HG03354 (cell line): ENCODE data around the gene SREK1.
"Not testable (repeated sequence)": the region's sequence is repeated elsewhere in the genome, so short reads cannot be mapped to it uniquely, and the experiment has no call there.

Experiments
- ATAC-seq: cut with Tn5 transposase; IDR thresholded peaks from one replicate; pipeline ENCODE4 v1.9.1; 2021; ENCODE audit warnings: mild to moderate bottlenecking; ENCODE audit not compliant: unreplicated experiment, poor library complexity, severe bottlenecking

The SREK1 gene, protein sequence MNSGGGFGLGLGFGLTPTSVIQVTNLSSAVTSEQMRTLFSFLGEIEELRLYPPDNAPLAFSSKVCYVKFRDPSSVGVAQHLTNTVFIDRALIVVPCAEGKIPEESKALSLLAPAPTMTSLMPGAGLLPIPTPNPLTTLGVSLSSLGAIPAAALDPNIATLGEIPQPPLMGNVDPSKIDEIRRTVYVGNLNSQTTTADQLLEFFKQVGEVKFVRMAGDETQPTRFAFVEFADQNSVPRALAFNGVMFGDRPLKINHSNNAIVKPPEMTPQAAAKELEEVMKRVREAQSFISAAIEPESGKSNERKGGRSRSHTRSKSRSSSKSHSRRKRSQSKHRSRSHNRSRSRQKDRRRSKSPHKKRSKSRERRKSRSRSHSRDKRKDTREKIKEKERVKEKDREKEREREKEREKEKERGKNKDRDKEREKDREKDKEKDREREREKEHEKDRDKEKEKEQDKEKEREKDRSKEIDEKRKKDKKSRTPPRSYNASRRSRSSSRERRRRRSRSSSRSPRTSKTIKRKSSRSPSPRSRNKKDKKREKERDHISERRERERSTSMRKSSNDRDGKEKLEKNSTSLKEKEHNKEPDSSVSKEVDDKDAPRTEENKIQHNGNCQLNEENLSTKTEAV

DNA sequence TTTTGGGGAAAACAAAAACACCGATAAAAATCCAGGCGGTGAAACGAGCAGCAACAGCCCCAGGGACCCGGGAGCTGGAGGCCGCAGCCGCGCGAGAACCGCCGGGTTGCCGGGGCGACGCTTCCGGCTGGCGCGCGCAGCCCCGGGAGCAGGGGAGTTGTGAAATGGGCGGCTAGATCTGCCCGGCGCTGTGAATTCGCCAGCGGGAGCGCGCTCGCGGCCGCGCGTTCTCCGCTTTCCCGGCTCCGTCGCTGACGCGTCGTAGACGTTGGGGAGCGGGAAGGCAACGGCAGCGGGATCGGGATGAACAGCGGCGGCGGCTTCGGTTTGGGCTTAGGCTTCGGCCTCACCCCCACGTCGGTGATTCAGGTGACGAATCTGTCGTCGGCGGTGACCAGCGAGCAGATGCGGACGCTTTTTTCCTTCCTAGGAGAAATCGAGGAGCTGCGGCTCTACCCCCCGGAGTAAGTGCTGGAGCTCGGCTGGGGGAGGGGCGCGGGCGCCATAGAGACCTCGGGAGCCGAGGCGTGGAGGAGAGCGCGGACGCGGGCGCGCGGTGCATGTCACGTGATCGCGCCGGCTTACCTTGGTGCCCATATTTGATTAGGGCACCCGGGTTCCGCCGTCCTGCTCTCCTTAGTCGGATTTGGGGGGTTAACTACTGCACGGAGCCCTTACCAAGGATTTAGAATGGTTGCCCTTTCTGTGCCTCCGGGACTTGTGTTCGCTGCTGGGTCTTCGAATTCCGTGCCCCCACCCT, at the start of gene SREK1:
Gene SREK1, plus strand, starts transcription at position 227 of the 760 bp plus-strand sequence. Its CDS starts 77 bp downstream, at position 304.
- peak; percentile 92 for ATAC-seq

- ATAC-seq: no peak
Measured at GRCh38 chr5:66100851-66101250, 43.2 kb upstream of the SREK1 start.

- no peak for ATAC-seq
Measured at GRCh38 chr5:66113160-66113559, 30.9 kb upstream of the SREK1 start.

DNA sequence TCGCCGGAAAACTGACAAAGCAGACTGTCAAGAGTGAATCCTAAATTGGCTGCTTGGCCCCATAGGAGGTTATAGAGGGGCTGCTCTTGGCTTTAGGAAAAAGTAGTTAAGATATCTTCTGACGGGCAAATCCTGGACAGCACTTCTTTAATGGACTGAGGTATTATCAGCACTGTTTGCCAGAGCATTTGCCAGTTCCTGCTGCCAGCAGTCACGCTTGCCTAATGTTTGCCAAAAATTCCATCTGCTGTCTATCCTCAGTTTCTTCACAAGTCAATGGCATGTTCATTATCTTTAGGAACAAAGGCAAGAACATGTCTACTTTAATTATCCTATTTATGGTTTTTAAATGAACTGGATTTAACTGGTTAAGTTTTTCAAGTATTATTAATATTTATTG, 25.8 kb upstream of the SREK1 start:
- no peak for ATAC-seq

DNA sequence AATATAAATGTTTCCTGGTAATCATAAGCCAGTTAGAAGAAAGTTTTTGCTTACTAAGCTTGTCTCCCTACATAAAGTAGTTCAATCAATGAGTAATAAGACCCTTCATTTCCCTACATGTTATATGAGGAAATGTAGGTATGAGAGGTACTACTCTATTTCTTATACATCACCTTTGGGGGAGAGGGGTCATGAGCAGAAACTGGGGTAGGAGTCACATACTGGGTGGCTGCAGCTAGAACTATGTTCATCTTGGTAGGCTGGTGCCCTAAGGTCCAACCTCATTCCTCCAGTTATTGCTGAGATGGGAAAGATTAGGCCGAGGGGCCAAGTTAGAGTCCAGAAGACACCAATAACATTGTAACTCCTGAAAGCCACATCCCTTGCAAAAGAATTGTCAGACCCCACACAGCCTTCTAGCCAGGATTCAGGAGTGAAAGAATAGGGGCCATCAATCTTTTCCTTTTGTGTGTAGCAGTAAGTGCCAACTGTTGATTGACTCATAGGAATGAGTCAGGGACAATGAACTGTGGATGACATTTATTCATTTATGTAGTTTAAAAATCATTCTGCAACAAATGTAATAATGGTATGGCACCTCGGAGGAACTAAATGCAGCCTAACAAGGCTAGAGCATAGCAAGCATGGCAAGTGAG, 21.6 kb upstream of the SREK1 start:
- ATAC-seq: no peak

DNA sequence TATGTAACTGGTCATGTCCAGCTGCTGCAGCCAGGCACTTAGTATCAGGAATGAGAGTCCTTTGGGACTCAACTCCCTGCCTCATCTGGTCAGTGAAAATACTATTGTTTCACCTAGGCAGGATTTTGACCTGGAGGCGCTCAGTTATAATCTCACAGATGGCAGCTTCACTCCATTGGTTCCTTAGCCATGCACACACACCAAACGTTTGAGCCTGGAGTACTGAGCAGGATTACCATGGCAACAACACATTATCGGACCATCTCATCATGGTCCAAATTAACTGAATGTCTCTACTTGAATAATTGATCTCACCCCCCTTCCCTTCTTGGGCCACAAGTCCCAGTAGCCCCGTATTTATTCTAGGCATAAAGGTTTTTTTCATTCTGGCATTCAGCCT, 15.0 kb upstream of the SREK1 start:
- no peak for ATAC-seq

DNA sequence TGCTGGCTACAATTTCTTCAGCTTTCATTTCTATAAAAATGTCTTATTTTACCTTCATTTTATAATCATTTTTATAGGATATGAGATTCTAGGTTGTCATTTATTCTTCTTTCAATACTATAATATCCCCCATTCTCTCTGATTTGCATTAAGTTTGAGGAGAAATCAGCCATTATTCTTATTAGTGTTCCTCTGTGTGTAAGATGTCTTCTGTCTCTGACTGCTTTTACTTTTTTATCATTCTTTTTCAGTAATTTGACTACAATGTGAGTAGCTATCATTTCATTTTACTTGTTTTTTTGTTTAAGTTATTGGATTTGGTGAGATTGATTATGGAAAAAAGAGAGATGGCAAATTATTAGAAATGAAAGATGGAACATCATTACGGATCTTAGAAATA, 13.6 kb upstream of the SREK1 start:
- no peak for ATAC-seq

GRCh38 chr5:66134407-66134861, 9.7 kb upstream of the SREK1 start:
- no peak for ATAC-seq

GRCh38 chr5:66136053-66136452, 8.0 kb upstream of the SREK1 start:
- ATAC-seq: no peak

- not testable (repeated sequence) for ATAC-seq
Measured at GRCh38 chr5:66136944-66137343, 7.2 kb upstream of the SREK1 start.

DNA sequence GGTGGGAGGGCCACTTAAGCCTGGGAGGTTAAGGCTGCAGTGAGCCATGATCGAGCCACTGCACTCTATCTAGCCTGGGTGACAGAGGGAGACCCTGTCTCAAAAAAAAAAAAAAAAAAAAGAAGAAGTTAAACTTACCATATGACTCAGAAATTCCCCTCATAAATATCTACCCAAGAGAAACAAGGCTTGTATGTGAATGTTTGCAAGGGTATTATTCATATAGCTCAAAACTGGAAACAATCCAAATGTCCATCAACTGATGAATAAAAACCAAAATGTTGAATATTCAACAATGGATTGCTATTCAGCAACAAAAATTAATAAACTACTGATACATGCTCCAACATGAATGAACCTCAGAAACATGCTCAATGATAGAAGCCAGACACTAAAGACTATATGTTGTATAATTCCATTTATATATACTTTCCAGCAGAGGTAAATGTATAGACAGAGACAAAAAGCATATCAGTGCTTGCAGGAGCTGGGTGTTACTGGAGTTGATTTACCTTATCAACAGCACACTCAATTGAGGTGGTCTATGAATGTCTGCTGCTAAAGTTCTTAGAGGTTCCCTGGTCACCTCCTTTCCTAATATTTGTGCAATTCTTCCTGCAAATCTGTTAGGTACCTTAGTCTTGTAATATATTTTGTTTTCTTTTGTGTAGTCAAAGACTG, 5.3 kb upstream of the SREK1 start:
- no peak for ATAC-seq

- no peak for ATAC-seq
Measured at GRCh38 chr5:66139318-66139712, 4.8 kb upstream of the SREK1 start.

DNA sequence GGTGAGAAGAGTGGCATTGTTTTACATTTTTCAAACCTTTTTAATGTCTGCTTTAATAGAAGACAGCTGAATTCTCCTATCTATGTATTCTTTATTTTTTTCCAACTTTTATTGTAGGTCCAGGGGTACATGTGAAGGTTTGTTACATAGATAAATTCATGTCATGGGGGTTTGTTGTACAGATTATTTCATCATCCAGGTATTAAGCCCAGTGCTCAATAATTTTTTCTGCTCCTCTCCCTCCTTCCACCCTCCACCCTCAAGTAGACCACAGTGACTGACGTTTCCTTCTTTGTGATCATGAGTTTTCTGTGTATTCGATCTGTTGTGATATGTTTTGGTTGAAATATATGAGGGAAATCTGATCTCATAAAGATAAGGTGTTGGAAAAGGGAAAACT, 1.7 kb upstream of the SREK1 start:
- no peak for ATAC-seq

DNA sequence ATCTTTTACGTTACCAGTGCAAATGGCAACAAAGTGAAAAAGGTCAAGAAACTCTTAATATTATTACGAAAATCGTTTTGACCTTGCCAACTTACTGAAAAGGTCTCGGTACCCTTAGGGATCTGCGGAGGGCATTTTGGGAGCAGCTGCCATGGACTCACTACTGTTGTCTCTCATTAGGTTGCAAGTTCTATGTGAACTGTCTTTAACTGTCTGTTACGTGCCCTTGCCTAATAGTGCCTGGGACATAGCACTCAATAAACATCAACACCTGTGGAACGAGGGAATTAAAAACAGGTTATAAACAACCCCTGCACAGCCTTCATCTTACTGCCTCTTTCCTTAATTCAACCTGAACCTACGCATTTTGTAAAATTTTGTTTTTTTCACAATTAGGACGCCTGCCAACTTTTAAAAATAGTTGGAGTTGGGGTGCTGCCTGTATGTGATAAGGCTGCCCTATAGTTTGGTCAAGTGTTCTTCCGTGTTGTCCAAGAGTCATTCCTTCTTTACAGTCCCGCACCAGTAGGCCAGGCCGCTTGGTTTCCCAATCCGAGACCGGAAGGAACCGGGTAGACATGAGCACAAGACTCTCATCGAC, 527 bp upstream of the SREK1 start:
- ATAC-seq: peak; percentile 28

- ATAC-seq: peak; percentile 55
Measured at GRCh38 chr5:66144834-66145390, 812 bp downstream of the SREK1 start.

- ATAC-seq: no peak
Measured at GRCh38 chr5:66145737-66146136, 1.6 kb downstream of the SREK1 start.

- no peak for ATAC-seq
Measured at GRCh38 chr5:66149950-66150349, 5.8 kb downstream of the SREK1 start.

GRCh38 chr5:66151030-66151429, 6.9 kb downstream of the SREK1 start:
- no peak for ATAC-seq

DNA sequence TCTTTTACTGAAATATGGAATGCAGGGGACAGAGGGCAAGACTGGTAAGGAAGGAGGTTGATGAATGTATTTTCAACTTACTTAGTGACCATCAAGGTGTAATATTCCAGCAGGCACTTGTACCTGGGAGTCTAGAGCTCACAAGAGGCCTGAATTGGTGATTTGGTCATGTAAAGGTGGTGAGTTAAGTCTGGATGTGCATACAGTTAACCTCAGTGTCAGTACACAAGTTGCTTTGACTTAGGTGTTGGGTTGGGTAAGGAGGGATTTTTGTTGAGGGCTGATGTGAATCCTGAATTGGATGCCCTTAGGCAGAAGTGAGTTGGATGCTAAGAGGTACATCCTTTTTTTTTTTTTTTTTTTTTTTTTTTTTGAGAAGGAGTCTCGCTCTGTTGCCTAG, 7.4 kb downstream of the SREK1 start:
- ATAC-seq: no peak
